Measurements from ENCODE around the gene ACVR1.

The ACVR1 gene

GRCh38 chr2:157900203-157900602, 24.1 kb upstream of the ACVR1 start:
- Histone ChIP-seq H4K91ac (ENCODE audit: low read depth, low read length, poor library complexity) (no peak overlapping the region), H3K36me3 (replicated peaks in 1 of 2; ENCODE audit: control insufficient read depth in 2 of 2, insufficient read depth in 2 of 2, low read length in 2 of 2) (no peaks in the 10 kb centered on the region), H4K8ac (ENCODE audit: low read depth, low read length) (no peak overlapping the region), H3K27ac (replicated peaks; ENCODE audit: low read length) (no peak overlapping the region), H2BK120ac (ENCODE audit: low read depth, low read length) (no peak overlapping the region), H3K79me1 (ENCODE audit: low read depth, low read length) (no peaks in the 10 kb centered on the region), H3K4me1 (ENCODE audit: control insufficient read depth in 2 of 2, insufficient read depth in 1 of 2, low read depth in 1 of 2, low read length in 2 of 2) (no peaks in the 10 kb centered on the region), H2AFZ (ENCODE audit: low read length) (no peak overlapping the region), H3K18ac (ENCODE audit: low read length) (no peak overlapping the region), H3K14ac (ENCODE audit: low read length) (no peak overlapping the region), H2BK15ac (ENCODE audit: low read length) (no peak overlapping the region), H3K4ac (ENCODE audit: low read length) (no peak overlapping the region), H2BK5ac (ENCODE audit: low read length) (no peak overlapping the region), H3K4me3 (ENCODE audit: low read length in 2 of 2) (no peak overlapping the region), H2AK5ac (ENCODE audit: low read depth, low read length) (no peak overlapping the region), H3K9ac (ENCODE audit: low read depth, low read length, poor library complexity) (no peak overlapping the region), H3K4me2 (ENCODE audit: insufficient read depth, low read length, poor library complexity, severe bottlenecking) (no peak overlapping the region), H2BK12ac (ENCODE audit: low read length) (no peak overlapping the region), H3K27me3 (ENCODE audit: control insufficient read depth in 3 of 3, insufficient read depth in 3 of 3, low read depth in 1 of 3, low read length in 3 of 3) (peaks cover 0 to 48% (median 0%) of the 10 kb centered on the region in 3 experiments), H3K23ac (ENCODE audit: low read depth, low read length, poor library complexity) (no peak overlapping the region), H3K9me3 (replicated peaks in 1 of 2; ENCODE audit: control insufficient read depth in 2 of 2, insufficient read depth in 1 of 2, low read depth in 1 of 2, low read length in 2 of 2) (no peaks in the 10 kb centered on the region)
- WGBS, 2 donors (ENCODE audit: extremely low coverage in 2 of 2, insufficient read length in 2 of 2, insufficient replicate concordance in 1 of 2), result no CpG with 5 or more reads among the region's 2 CpGs
- DNase-seq (ENCODE audit: low spot score), result no peak

- no CpG with 5 or more reads among the region's 7 CpGs for WGBS, 2 donors (ENCODE audit: extremely low coverage in 2 of 2, insufficient read length in 2 of 2, insufficient replicate concordance in 1 of 2)
- no peaks in the 10 kb centered on the region for H3K4me1 ChIP-seq (ENCODE audit: control insufficient read depth in 2 of 2, insufficient read depth in 1 of 2, low read depth in 1 of 2, low read length in 2 of 2)
- H2AFZ ChIP-seq (ENCODE audit: low read length), result no peak overlapping the region
- no peak for DNase-seq (ENCODE audit: low spot score)
- H3K14ac ChIP-seq (ENCODE audit: low read length), result no peak overlapping the region
- no peak overlapping the region for H2BK5ac ChIP-seq (ENCODE audit: low read length)
- no peaks in the 10 kb centered on the region for H3K9me3 ChIP-seq (replicated peaks in 1 of 2; ENCODE audit: control insufficient read depth in 2 of 2, insufficient read depth in 1 of 2, low read depth in 1 of 2, low read length in 2 of 2)
- no peaks in the 10 kb centered on the region for H3K79me1 ChIP-seq (ENCODE audit: low read depth, low read length)
- no peak overlapping the region for H3K4ac ChIP-seq (ENCODE audit: low read length)
- H2AK5ac ChIP-seq (ENCODE audit: low read depth, low read length), result no peak overlapping the region
- H2BK12ac ChIP-seq (ENCODE audit: low read length), result no peak overlapping the region
- H3K23ac ChIP-seq (ENCODE audit: low read depth, low read length, poor library complexity), result no peak overlapping the region
- no peak overlapping the region for H3K27ac ChIP-seq (replicated peaks; ENCODE audit: low read length)
- H4K8ac ChIP-seq (ENCODE audit: low read depth, low read length), result no peak overlapping the region
- H3K4me2 ChIP-seq (ENCODE audit: insufficient read depth, low read length, poor library complexity, severe bottlenecking), result no peak overlapping the region
- no peak overlapping the region for H4K91ac ChIP-seq (ENCODE audit: low read depth, low read length, poor library complexity)
- no peaks in the 10 kb centered on the region for H3K36me3 ChIP-seq (replicated peaks in 1 of 2; ENCODE audit: control insufficient read depth in 2 of 2, insufficient read depth in 2 of 2, low read length in 2 of 2)
- H2BK15ac ChIP-seq (ENCODE audit: low read length), result no peak overlapping the region
- peaks cover 0 to 57% (median 0%) of the 10 kb centered on the region in 3 experiments for H3K27me3 ChIP-seq (ENCODE audit: control insufficient read depth in 3 of 3, insufficient read depth in 3 of 3, low read depth in 1 of 3, low read length in 3 of 3)
- no peak overlapping the region for H3K9ac ChIP-seq (ENCODE audit: low read depth, low read length, poor library complexity)
- H3K18ac ChIP-seq (ENCODE audit: low read length), result no peak overlapping the region
- no peak overlapping the region for H3K4me3 ChIP-seq (ENCODE audit: low read length in 2 of 2)
- H2BK120ac ChIP-seq (ENCODE audit: low read depth, low read length), result no peak overlapping the region
These were observed 23.2 kb upstream of the ACVR1 start for GRCh38 chr2:157899125-157899839.

- Histone ChIP-seq H3K27ac (replicated peaks; ENCODE audit: low read length) (no peak overlapping the region), H3K4me2 (ENCODE audit: insufficient read depth, low read length, poor library complexity, severe bottlenecking) (no peak overlapping the region), H2AK5ac (ENCODE audit: low read depth, low read length) (no peak overlapping the region), H3K36me3 (replicated peaks in 1 of 2; ENCODE audit: control insufficient read depth in 2 of 2, insufficient read depth in 2 of 2, low read length in 2 of 2) (no peaks in the 10 kb centered on the region), H2BK15ac (ENCODE audit: low read length) (no peak overlapping the region), H3K23ac (ENCODE audit: low read depth, low read length, poor library complexity) (no peak overlapping the region), H3K4ac (ENCODE audit: low read length) (no peak overlapping the region), H3K27me3 (ENCODE audit: control insufficient read depth in 3 of 3, insufficient read depth in 3 of 3, low read depth in 1 of 3, low read length in 3 of 3) (peaks cover 0 to 57% (median 0%) of the 10 kb centered on the region in 3 experiments), H3K4me3 (ENCODE audit: low read length in 2 of 2) (no peak overlapping the region), H3K4me1 (ENCODE audit: control insufficient read depth in 2 of 2, insufficient read depth in 1 of 2, low read depth in 1 of 2, low read length in 2 of 2) (no peaks in the 10 kb centered on the region), H2BK5ac (ENCODE audit: low read length) (no peak overlapping the region), H3K18ac (ENCODE audit: low read length) (no peak overlapping the region), H4K8ac (ENCODE audit: low read depth, low read length) (no peak overlapping the region), H2BK12ac (ENCODE audit: low read length) (no peak overlapping the region), H2AFZ (ENCODE audit: low read length) (no peak overlapping the region), H3K9ac (ENCODE audit: low read depth, low read length, poor library complexity) (no peak overlapping the region), H3K79me1 (ENCODE audit: low read depth, low read length) (no peaks in the 10 kb centered on the region), H3K9me3 (replicated peaks in 1 of 2; ENCODE audit: control insufficient read depth in 2 of 2, insufficient read depth in 1 of 2, low read depth in 1 of 2, low read length in 2 of 2) (no peaks in the 10 kb centered on the region), H4K91ac (ENCODE audit: low read depth, low read length, poor library complexity) (no peak overlapping the region), H2BK120ac (ENCODE audit: low read depth, low read length) (no peak overlapping the region), H3K14ac (ENCODE audit: low read length) (no peak overlapping the region)
- DNase-seq (ENCODE audit: low spot score), result no peak
- WGBS, 2 donors (ENCODE audit: extremely low coverage in 2 of 2, insufficient read length in 2 of 2, insufficient replicate concordance in 1 of 2), result no CpG with 5 or more reads among the region's 2 CpGs
These were observed 22.5 kb upstream of the ACVR1 start for GRCh38 chr2:157898591-157898996.

GRCh38 chr2:157897106-157897971, 21.2 kb upstream of the ACVR1 start:
- Histone ChIP-seq H3K27me3 (ENCODE audit: control insufficient read depth in 3 of 3, insufficient read depth in 3 of 3, low read depth in 1 of 3, low read length in 3 of 3) (peaks cover 0 to 50% (median 0%) of the 10 kb centered on the region in 3 experiments), H3K4me1 (ENCODE audit: control insufficient read depth in 2 of 2, insufficient read depth in 1 of 2, low read depth in 1 of 2, low read length in 2 of 2) (no peaks in the 10 kb centered on the region), H3K4ac (ENCODE audit: low read length) (no peak overlapping the region), H3K9me3 (replicated peaks in 1 of 2; ENCODE audit: control insufficient read depth in 2 of 2, insufficient read depth in 1 of 2, low read depth in 1 of 2, low read length in 2 of 2) (no peaks in the 10 kb centered on the region), H3K79me1 (ENCODE audit: low read depth, low read length) (no peaks in the 10 kb centered on the region), H3K4me3 (ENCODE audit: low read length in 2 of 2) (no peak overlapping the region), H4K8ac (ENCODE audit: low read depth, low read length) (no peak overlapping the region), H2BK120ac (ENCODE audit: low read depth, low read length) (no peak overlapping the region), H3K9ac (ENCODE audit: low read depth, low read length, poor library complexity) (no peak overlapping the region), H4K91ac (ENCODE audit: low read depth, low read length, poor library complexity) (no peak overlapping the region), H2BK5ac (ENCODE audit: low read length) (no peak overlapping the region), H2AFZ (ENCODE audit: low read length) (no peak overlapping the region), H3K18ac (ENCODE audit: low read length) (no peak overlapping the region), H2BK12ac (ENCODE audit: low read length) (no peak overlapping the region), H2AK5ac (ENCODE audit: low read depth, low read length) (no peak overlapping the region), H3K23ac (ENCODE audit: low read depth, low read length, poor library complexity) (no peak overlapping the region), H3K14ac (ENCODE audit: low read length) (no peak overlapping the region), H3K36me3 (replicated peaks in 1 of 2; ENCODE audit: control insufficient read depth in 2 of 2, insufficient read depth in 2 of 2, low read length in 2 of 2) (no peaks in the 10 kb centered on the region), H3K27ac (replicated peaks; ENCODE audit: low read length) (no peak overlapping the region), H3K4me2 (ENCODE audit: insufficient read depth, low read length, poor library complexity, severe bottlenecking) (no peak overlapping the region), H2BK15ac (ENCODE audit: low read length) (no peak overlapping the region)
- WGBS, 2 donors (ENCODE audit: extremely low coverage in 2 of 2, insufficient read length in 2 of 2, insufficient replicate concordance in 1 of 2), result no CpG with 5 or more reads among the region's 4 CpGs
- no peak for DNase-seq (ENCODE audit: low spot score)
